ENCODE measurements around the gene SCAMP4.
A peak's percentile ranks its signal among the peaks of the same experiment; 100 is the strongest.

SCAMP4 gene

GRCh38 chr19:1863638-1864479, 41.3 kb upstream of the SCAMP4 start:
- Histone ChIP-seq H2AFZ (ENCODE audit: low read depth, low read length) (peak overlapping the region; percentile 73), H3K27ac (ENCODE audit: low read length) (peak overlapping the region; percentile 83), H3K9me3 (ENCODE audit: insufficient read depth, low read length, severe bottlenecking) (no peaks in the 10 kb centered on the region), H3K79me2 (ENCODE audit: insufficient read depth, low read length) (peaks cover 56% of the 10 kb centered on the region), H3K27me3 (ENCODE audit: insufficient read depth, low read length, poor library complexity) (no peaks in the 10 kb centered on the region), H3K4me1 (ENCODE audit: insufficient read depth, low read length) (peaks cover 37% of the 10 kb centered on the region), H3K9ac (ENCODE audit: low read depth, low read length) (peak overlapping the region; percentile 75), H3K4me3 (ENCODE audit: low read depth in 1 of 2, low read length in 2 of 2) (peak overlapping the region; percentile 71 to 98; a peak in 3 of 4 replicates), H4K20me1 (ENCODE audit: insufficient read depth, low read length) (peaks cover 38% of the 10 kb centered on the region), H3K36me3 (ENCODE audit: insufficient read depth, low read length) (no peaks in the 10 kb centered on the region), H3K4me2 (ENCODE audit: insufficient read depth, low read length) (peak overlapping the region; percentile 80)
- DNase-seq (peak; percentile 94), ATAC-seq (ENCODE audit: insufficient read depth, low read depth) (peak; percentile 77)
- TF ChIP-seq CTCF (IDR thresholded peaks at IDR 0.05; ENCODE audit: borderline replicate concordance, extremely low read depth, low read length, poor library complexity, severe bottlenecking) (no peak), EZH2 (IDR thresholded peaks at IDR 0.05; ENCODE audit: borderline replicate concordance, low read depth, low read length, severe bottlenecking) (no peak)

GRCh38 chr19:1864480-1865171, 40.6 kb upstream of the SCAMP4 start:
- Histone ChIP-seq H3K27ac (ENCODE audit: low read length) (peak overlapping the region; percentile 83), H3K4me1 (ENCODE audit: insufficient read depth, low read length) (peaks cover 37% of the 10 kb centered on the region), H3K79me2 (ENCODE audit: insufficient read depth, low read length) (peaks cover 52% of the 10 kb centered on the region), H2AFZ (ENCODE audit: low read depth, low read length) (peak overlapping the region; percentile 73), H3K9ac (ENCODE audit: low read depth, low read length) (peak overlapping the region; percentile 75), H3K4me2 (ENCODE audit: insufficient read depth, low read length) (peak overlapping the region; percentile 80), H4K20me1 (ENCODE audit: insufficient read depth, low read length) (peaks cover 30% of the 10 kb centered on the region), H3K27me3 (ENCODE audit: insufficient read depth, low read length, poor library complexity) (no peaks in the 10 kb centered on the region), H3K36me3 (ENCODE audit: insufficient read depth, low read length) (no peaks in the 10 kb centered on the region), H3K4me3 (ENCODE audit: low read depth in 1 of 2, low read length in 2 of 2) (peak overlapping the region; percentile 67 to 71; a peak in 3 of 4 replicates), H3K9me3 (ENCODE audit: insufficient read depth, low read length, severe bottlenecking) (no peaks in the 10 kb centered on the region)
- DNase-seq (peak; percentile 65), ATAC-seq (ENCODE audit: insufficient read depth, low read depth) (peak; percentile 50)
- TF ChIP-seq EZH2 (IDR thresholded peaks at IDR 0.05; ENCODE audit: borderline replicate concordance, low read depth, low read length, severe bottlenecking): no peak
- peak; percentile 75 for TF ChIP-seq CTCF (IDR thresholded peaks at IDR 0.05; ENCODE audit: borderline replicate concordance, extremely low read depth, low read length, poor library complexity, severe bottlenecking)

DNA sequence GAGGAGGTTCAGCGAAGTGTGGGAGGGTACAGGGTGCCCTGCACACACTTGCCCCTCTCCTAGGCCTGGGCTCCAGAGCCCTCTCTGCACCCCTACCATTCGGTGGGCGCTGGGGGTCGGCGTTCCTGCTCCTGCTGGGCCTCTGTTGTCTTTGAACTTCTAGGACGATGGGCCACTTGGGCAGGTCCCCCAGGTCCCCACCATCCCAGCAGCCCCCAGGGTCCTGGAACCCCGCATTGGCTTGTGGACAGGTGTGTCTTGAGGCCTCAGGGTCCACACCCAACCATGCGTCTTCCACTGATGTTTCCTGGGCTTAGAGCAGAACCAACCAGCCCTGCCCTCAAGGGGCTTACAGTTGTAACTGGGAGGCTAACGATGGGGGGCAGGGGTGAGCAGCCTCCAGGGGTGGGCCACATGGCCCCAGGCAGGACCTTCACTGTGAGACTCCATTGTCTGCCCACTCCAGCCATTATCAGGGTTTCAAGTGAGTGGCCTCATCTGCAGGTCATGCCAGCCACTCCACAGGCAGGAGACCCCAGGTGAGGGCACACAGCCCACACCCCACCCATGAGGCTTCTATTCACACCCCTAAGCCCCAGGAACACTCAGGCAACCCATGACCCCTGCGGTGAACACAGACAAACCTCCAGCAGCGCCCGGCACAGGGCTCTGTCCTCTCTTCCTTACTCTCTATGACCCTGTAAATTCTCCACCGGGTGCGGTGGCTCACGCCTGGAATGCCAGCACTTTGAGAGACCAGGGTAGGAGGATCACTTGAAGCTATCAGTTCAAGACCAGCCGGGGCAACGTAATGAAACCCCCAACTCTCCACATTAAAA, 39.8 kb upstream of the SCAMP4 start:
- ATAC-seq (ENCODE audit: insufficient read depth, low read depth) (no peak), DNase-seq (no peak)
- peaks cover 48% of the 10 kb centered on the region for H3K79me2 ChIP-seq (ENCODE audit: insufficient read depth, low read length)
- no peaks in the 10 kb centered on the region for H3K9me3 ChIP-seq (ENCODE audit: insufficient read depth, low read length, severe bottlenecking)
- H3K4me3 ChIP-seq (ENCODE audit: low read depth in 1 of 2, low read length in 2 of 2): peak overlapping the region; percentile 67 to 71; a peak in 3 of 4 replicates
- H4K20me1 ChIP-seq (ENCODE audit: insufficient read depth, low read length): peaks cover 25% of the 10 kb centered on the region
- H3K27ac ChIP-seq (ENCODE audit: low read length): peak overlapping the region; percentile 83
- TF ChIP-seq EZH2 (IDR thresholded peaks at IDR 0.05; ENCODE audit: borderline replicate concordance, low read depth, low read length, severe bottlenecking) (no peak), CTCF (IDR thresholded peaks at IDR 0.05; ENCODE audit: borderline replicate concordance, extremely low read depth, low read length, poor library complexity, severe bottlenecking) (no peak)
- H3K9ac ChIP-seq (ENCODE audit: low read depth, low read length): peak overlapping the region; percentile 75
- peaks cover 31% of the 10 kb centered on the region for H3K4me1 ChIP-seq (ENCODE audit: insufficient read depth, low read length)
- H3K27me3 ChIP-seq (ENCODE audit: insufficient read depth, low read length, poor library complexity): no peaks in the 10 kb centered on the region
- H3K36me3 ChIP-seq (ENCODE audit: insufficient read depth, low read length): no peaks in the 10 kb centered on the region
- H2AFZ ChIP-seq (ENCODE audit: low read depth, low read length): peak overlapping the region; percentile 73; the same call in 1 of the 2 replicates
- peak overlapping the region; percentile 80 for H3K4me2 ChIP-seq (ENCODE audit: insufficient read depth, low read length)

Measured in DND-41 (cell line).